ENCODE measurements around the gene TBC1D12.
"Not testable (repeated sequence)": the region's sequence is repeated elsewhere in the genome, so short reads cannot be mapped to it uniquely, and the experiment has no call there.

The TBC1D12 gene

DNA sequence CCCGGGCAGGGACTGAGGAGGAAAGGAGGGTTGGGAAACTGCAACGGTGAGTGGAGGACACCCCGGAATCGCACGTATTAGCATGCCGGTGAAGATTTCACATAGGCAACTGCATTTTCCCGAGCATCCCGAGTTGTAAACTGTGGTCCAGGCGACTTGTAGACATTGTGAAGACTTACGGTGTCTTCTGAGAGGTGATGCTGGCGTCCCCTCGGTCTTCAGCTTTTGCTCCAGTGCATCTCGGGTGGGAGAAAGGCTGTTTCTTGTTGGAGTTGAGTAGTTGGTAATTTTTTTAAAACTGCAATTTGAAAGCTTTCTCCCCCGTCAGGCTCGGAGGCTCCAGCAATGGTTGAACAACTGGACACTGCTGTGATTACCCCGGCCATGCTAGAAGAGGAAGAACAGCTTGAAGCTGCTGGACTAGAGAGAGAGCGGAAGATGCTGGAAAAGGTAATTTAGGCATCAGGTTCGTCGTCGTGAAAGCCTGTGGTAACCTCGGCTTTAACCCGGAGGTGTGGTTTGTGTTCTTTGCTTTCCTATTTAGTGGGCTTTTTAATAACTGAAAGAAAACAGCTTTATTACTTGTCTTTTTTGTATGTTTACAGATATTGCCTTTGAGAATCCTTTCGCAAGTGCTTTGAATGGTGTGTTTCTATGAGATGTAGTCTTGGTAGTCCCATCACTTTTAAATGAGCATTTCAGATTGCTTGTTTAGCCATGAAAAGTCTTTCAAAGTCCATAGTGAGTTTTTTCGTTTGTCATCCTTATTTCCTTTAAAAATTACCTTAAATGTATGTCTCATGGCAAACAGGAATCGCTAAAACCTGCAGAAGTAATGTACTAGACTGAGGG is 143.9 kb downstream of the TBC1D12 start:
- DNase-seq (ENCODE audit: low read depth), result no peak

DNA sequence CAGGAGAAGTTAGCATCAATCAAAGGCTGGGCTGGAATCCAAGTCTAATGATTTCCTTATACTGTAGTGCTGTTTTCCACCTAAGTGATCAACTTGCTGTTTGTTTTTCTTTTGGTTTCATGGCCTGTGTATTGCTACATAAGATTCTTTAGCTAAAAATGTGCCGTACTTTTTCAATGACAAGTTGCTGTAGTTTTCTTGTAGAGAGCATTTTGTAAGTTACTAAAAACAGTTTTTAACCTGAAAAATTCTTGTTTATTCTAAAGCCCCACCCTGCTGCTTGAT is 144.5 kb downstream of the TBC1D12 start:
- no peak for DNase-seq (ENCODE audit: low read depth)

DNA sequence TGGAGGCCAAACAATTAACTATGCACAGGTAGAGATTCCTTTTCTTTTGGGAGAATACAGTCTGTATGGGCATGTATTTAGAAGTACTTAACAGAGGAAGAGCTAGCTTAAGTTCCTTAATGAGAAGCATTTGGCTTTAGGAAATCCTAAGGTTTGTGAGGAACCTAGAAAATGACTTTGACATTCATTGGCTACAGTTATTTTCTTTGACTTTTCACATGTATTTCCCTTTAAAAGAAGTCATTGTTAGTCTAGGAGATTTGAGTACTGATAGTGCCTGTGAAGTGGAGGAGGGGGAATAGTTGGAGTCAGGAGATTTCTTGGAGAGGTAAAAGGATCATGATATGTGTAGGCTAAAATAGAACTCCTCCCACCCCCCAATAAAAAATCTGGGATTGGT is 146.9 kb downstream of the TBC1D12 start:
- DNase-seq (ENCODE audit: low read depth), result no peak

DNA sequence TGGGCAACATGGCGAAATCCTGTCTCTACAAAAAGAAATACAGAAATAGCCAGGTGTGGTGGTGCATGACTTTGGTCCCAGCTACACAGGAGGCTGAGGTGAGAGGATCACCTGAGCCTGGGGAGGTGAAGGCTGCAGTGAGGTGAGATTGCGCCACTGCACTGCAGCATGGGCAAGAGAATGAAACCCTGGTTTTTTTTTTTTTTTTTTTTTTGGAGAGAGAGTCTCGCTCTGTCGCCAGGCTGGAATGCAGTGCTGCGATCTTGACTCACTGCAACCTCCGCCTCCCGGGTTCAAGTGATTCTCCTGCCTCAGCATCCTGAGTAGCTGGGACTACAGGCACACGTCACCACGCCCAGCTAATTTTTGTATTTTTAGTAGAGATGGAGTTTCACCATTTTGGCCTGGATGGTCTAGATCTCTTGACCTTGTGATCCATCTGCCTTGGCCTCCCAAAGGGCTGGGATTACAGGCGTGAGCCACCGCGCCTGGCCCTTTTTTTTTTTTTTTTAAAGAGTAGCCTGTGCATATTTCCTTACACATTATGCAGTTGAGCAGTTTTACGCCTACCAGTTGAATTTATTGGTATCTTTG is 165.5 kb downstream of the TBC1D12 start:
- DNase-seq (ENCODE audit: low read depth), result not testable (repeated sequence)

DNA sequence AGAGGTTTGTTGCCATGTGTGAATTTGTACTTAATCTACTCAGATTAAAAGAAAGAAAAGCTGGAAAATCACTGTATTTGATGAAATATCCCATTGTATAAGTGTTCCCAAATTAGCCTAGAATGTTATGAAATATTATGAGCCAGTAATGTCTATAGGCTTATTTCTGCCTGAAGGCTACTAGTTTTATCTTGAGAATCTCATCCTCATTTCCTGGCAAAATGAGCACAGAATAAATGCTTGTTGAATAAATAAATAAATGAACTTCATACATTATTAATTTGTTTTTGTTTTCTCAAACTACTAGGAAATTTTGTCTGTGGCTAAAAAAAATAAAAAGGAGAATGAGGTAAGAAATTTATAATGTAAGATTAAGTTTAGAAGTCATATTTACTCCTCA is 168.7 kb downstream of the TBC1D12 start:
- DNase-seq (ENCODE audit: low read depth), result no peak

DNA sequence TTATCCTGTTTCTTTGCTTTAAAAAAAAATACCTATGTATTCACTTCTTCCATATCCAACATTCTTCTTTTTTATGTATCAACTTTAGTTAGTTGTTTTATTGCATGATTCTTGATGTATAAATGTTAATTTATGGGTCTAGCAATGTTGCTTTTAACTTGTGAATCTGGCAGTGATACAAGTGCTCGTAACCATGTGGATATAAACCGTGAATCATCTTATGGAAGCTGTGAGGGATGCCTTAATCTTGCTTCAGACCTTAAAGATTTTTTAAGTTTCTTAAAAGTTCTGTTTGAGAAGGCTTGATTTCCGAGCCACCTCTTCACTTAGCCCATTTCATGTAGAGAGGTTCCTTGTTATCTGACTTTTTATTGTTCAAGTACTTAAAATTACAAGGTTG is 169.2 kb downstream of the TBC1D12 start:
- no peak for DNase-seq (ENCODE audit: low read depth)

DNA sequence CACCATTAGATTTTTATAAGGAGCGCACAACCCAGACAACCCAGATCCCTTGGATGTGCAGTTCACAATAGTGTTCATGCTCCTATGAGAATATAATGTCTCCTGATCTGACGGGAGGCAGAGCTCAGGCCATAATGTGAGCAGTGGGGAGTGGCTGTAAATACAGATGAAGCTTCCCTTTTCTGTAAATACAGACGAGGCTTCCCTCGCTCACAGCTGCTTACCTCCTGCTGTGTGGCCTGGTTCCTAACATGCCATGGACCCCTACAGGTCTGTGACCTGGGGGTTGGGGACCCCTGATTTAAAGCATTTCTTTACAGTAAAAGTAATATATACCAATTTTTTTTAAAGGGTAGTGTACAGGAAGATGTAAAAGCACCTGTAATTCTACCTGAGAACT is 176.4 kb downstream of the TBC1D12 start:
- no peak for DNase-seq (ENCODE audit: low read depth)

DNA sequence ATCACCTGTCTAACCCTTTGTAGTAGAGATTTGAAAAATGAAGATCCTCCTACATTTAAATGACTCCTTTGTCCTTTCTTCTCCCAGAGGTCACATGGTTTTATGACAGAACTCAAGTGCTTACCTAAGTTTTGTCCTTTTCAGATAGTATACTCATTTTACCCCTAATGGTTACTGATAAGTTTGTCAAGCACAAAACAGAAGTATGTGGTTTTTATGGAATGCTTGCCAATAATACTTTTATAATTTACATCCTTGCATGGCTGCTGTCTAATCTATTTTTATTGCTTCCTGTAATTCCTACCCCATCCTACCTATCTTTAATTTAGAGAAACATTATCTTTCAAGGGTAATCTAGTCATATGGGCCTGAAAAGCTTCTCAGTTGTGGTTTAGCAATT is 180.8 kb downstream of the TBC1D12 start:
- DNase-seq (ENCODE audit: low read depth), result no peak

Data from stromal cell of bone marrow (primary cell).